CD14-positive monocyte (primary cell): Measurements from ENCODE around the gene GALNTL6. TPM values are rescaled to one million over a fixed set of nuclear protein-coding genes. Genes with fewer than 3 reads are reported as not detected.

ENCODE experiments used
- DNase-seq, 3 donors: peaks; one replicate each; pipeline ENCODE4 v3.0.0-alpha.2; 2011 to 2022
- H2AFZ ChIP-seq: 2 replicates; pipeline ENCODE4 v1.6.0; 2012; ENCODE audit warnings: mild to moderate bottlenecking, low read depth, low read length, inconsistent platforms; ENCODE audit not compliant: insufficient read depth, poor library complexity, severe bottlenecking
- H3K27ac ChIP-seq, 2 donors: 1 replicate in 1 of 2; 2 replicates in 1 of 2; pipeline ENCODE4 v1.5.1; 2012 to 2013; ENCODE audit warnings: low read length in 2 of 2, control low read depth in 1 of 2, inconsistent platforms in 1 of 2, low read depth in 1 of 2, mild to moderate bottlenecking in 1 of 2
- H3K27me3 ChIP-seq, 2 donors: one replicate each; pipeline versions ENCODE4 v1.6.0 to v1.6.1; 2011 to 2013; ENCODE audit warnings: low read length in 2 of 2; ENCODE audit not compliant: control insufficient read depth in 2 of 2, insufficient read depth in 2 of 2
- H3K36me3 ChIP-seq, 2 donors: replicated peaks in 1 of 2; 1 replicate in 1 of 2; 2 replicates in 1 of 2; pipeline versions ENCODE4 v1.5.1 to v1.6.1; 2012 to 2013; ENCODE audit warnings: low read length in 2 of 2, control low read depth in 1 of 2, inconsistent platforms in 1 of 2, mild to moderate bottlenecking in 1 of 2; ENCODE audit not compliant: insufficient read depth in 2 of 2, control insufficient read depth in 1 of 2
- H3K4me1 ChIP-seq, 2 donors: 1 replicate in 1 of 2; 2 replicates in 1 of 2; pipeline versions ENCODE4 v1.5.1 to v1.6.1; 2012 to 2013; ENCODE audit warnings: low read length in 2 of 2, control low read depth in 1 of 2, inconsistent platforms in 1 of 2, mild to moderate bottlenecking in 1 of 2, moderate library complexity in 1 of 2; ENCODE audit not compliant: insufficient read depth in 2 of 2, control insufficient read depth in 1 of 2
- H3K4me2 ChIP-seq: replicated peaks from 2 replicates; pipeline ENCODE3; 2012; ENCODE audit warnings: low read length, moderate library complexity, mild to moderate bottlenecking; ENCODE audit not compliant: poor library complexity, severe bottlenecking; ENCODE audit errors: extremely low read depth
- H3K4me3 ChIP-seq, 3 experiments: fragments of 200-600 bp in 1 of 3; sonication (generic) in 1 of 3; replicated peaks in 1 of 3; 1 replicate in 2 of 3; 2 replicates in 1 of 3; pipeline ENCODE4 v1.5.1; 2011 to 2013; ENCODE audit warnings: low read length in 3 of 3, mild to moderate bottlenecking in 3 of 3, control low read depth in 2 of 3, low read depth in 2 of 3, inconsistent platforms in 1 of 3, moderate library complexity in 1 of 3
- H3K79me2 ChIP-seq: 2 replicates; pipeline ENCODE4 v1.6.0; 2012; ENCODE audit warnings: mild to moderate bottlenecking, control low read depth, inconsistent platforms, low read length, moderate library complexity; ENCODE audit not compliant: insufficient read depth
- H3K9ac ChIP-seq: 2 replicates; pipeline ENCODE4 v1.6.0; 2017; ENCODE audit warnings: low read length, mild to moderate bottlenecking; ENCODE audit not compliant: insufficient read depth, poor library complexity, severe bottlenecking
- H3K9me3 ChIP-seq, 2 donors: replicated peaks in 1 of 2; 1 replicate in 1 of 2; 2 replicates in 1 of 2; pipeline versions ENCODE4 v1.5.1 to v1.6.1; 2012 to 2013; ENCODE audit warnings: low read length in 2 of 2, control low read depth in 1 of 2; ENCODE audit not compliant: control insufficient read depth in 1 of 2, insufficient read depth in 1 of 2
- H4K20me1 ChIP-seq: 2 replicates; pipeline ENCODE4 v1.6.0; 2012; ENCODE audit warnings: mild to moderate bottlenecking, low read length, control low read depth, moderate library complexity; ENCODE audit not compliant: insufficient read depth
- H3K27ac Mint-ChIP-seq, 7 donors: one replicate each; pipeline ENCODE4 v1.8.0; 2020; ENCODE audit warnings: mild to moderate bottlenecking in 7 of 7, mixed read lengths in 7 of 7, moderate library complexity in 6 of 7, inconsistent platforms in 2 of 7
- H3K27me3 Mint-ChIP-seq, 3 donors: one replicate each; pipeline ENCODE4 v1.8.0; 2021 to 2022; ENCODE audit warnings: low read depth in 3 of 3, mild to moderate bottlenecking in 3 of 3, mixed read lengths in 3 of 3, moderate library complexity in 3 of 3, inconsistent platforms in 1 of 3
- H3K36me3 Mint-ChIP-seq, 2 donors: one replicate each; pipeline ENCODE4 v1.8.0; 2020; ENCODE audit warnings: mixed read lengths in 2 of 2, inconsistent platforms in 1 of 2, mild to moderate bottlenecking in 1 of 2
- H3K4me1 Mint-ChIP-seq: one replicate; pipeline ENCODE4 v1.8.0; 2020; ENCODE audit warnings: mild to moderate bottlenecking, mixed read lengths
- H3K4me3 Mint-ChIP-seq, 2 donors: one replicate each; pipeline ENCODE4 v1.8.0; 2020; ENCODE audit warnings: mild to moderate bottlenecking in 2 of 2, mixed read lengths in 2 of 2, moderate library complexity in 1 of 2
- H3K9me3 Mint-ChIP-seq, 7 donors: one replicate each; pipeline ENCODE4 v1.8.0; 2020 to 2022; ENCODE audit warnings: mixed read lengths in 7 of 7, mild to moderate bottlenecking in 6 of 7, moderate library complexity in 6 of 7, inconsistent platforms in 2 of 7
- CTCF ChIP-seq: fragments of 200-600 bp; IDR thresholded peaks from one replicate; pipeline ENCODE4 v1.8.0; 2022; ENCODE audit warnings: antibody characterized with exemption, mild to moderate bottlenecking
- WGBS: methylation state at CpG from one replicate; pipeline ENCODE4 v1.1.5; 2013; ENCODE audit warnings: missing lambda C conversion rate; ENCODE audit not compliant: insufficient coverage; 5-methylcytosine and 5-hydroxymethylcytosine counted together
- intact Hi-C, 2 donors: fragments of 100-400 bp; cut with micrococcal nuclease; formaldehyde crosslinking; loops; one replicate each; pipeline versions ENCODE4 v1.15.0 to v1.15.1; 2023
- polyA plus RNA-seq, 3 donors: library from polyadenylated mRNA; depleted of rRNA in 1 of 3; unstranded in 2 of 3; stranded (reverse) in 1 of 3; fragments of 300-500 nt in 2 of 3; fragments of >200 nt in 1 of 3; fragmentation: Illumina TruSeq in 2 of 3; gene quantifications; 1 replicate in 2 of 3; 2 replicates in 1 of 3; pipeline ENCODE4 v1.2.3, GENCODE V29; 2012 to 2021

The GALNTL6 gene
- polyA plus RNA-seq, 3 donors, result 0.05 TPM; not detected in 2

DNA sequence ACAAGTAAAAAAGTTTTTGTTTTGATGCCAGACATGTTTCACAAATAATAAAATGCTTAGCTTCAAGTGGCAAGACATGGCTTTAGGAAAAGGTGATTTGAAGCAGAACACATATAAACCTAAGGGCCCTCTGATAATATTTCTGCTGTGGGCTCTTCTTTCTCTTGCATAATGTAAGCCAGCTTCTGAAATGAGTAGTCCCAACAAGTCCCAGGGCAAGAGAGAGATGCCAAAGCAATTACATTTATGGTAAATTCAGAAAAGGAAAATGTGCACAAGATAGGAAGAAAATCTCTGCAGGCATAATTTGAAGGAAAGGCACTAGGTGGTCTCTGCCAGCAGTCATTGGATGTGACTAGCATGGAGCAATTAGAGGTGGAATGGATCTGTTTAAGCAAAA is 1184.7 kb downstream of the GALNTL6 start:
- Mint-ChIP-seq H3K4me1 (peaks cover 34% of the 10 kb centered on the region), H3K27me3 (no peaks in the 10 kb centered on the region), H3K27ac (no peak overlapping the region), H3K4me3 (no peak overlapping the region), H3K36me3 (peaks cover 0 to 4% of the 10 kb centered on the region in 2 donors), H3K9me3 (peaks cover 0 to 2% (median 0%) of the 10 kb centered on the region in 7 donors)
- Histone ChIP-seq H3K4me2 (no peak overlapping the region), H4K20me1 (no peaks in the 10 kb centered on the region), H3K36me3 (no peaks in the 10 kb centered on the region), H3K4me3 (no peak overlapping the region), H3K4me1 (peaks cover 17 to 31% of the 10 kb centered on the region in 2 donors), H3K9me3 (no peaks in the 10 kb centered on the region), H3K27ac (no peak overlapping the region), H3K79me2 (no peaks in the 10 kb centered on the region), H2AFZ (no peak overlapping the region), H3K9ac (no peak overlapping the region), H3K27me3 (no peaks in the 10 kb centered on the region)
- DNase-seq, result no peak
- intact Hi-C loops, result no loop called here
- TF ChIP-seq CTCF, result no peak

- Mint-ChIP-seq H3K36me3 (peaks cover 0 to 4% of the 10 kb centered on the region in 2 donors), H3K4me1 (peaks cover 44% of the 10 kb centered on the region), H3K27me3 (no peaks in the 10 kb centered on the region), H3K4me3 (no peak overlapping the region), H3K27ac (peak overlapping the region in 5 of 7 donors; percentile 0 to 20 (median 7)), H3K9me3 (peaks cover 0 to 2% (median 0%) of the 10 kb centered on the region in 7 donors)
- no peak for TF ChIP-seq CTCF
- no peak overlapping the region for H3K27ac ChIP-seq
- peaks cover 26 to 41% of the 10 kb centered on the region in 2 donors for H3K4me1 ChIP-seq
- no peaks in the 10 kb centered on the region for H3K79me2 ChIP-seq
- WGBS, result 96% methylated on average over 4 of the region's 7 CpGs
- intact Hi-C loops, result no loop called here
- no peak overlapping the region for H3K4me3 ChIP-seq
- H4K20me1 ChIP-seq, result no peaks in the 10 kb centered on the region
- H3K9me3 ChIP-seq, result no peaks in the 10 kb centered on the region
- H3K27me3 ChIP-seq, result no peaks in the 10 kb centered on the region
- no peaks in the 10 kb centered on the region for H3K36me3 ChIP-seq
- no peak overlapping the region for H2AFZ ChIP-seq
- H3K4me2 ChIP-seq, result no peak overlapping the region
- H3K9ac ChIP-seq, result no peak overlapping the region
- DNase-seq, result peak in 1 of 3 donors; percentile 12
Observed at GRCh38 chr4:172998527-172999469, 1185.6 kb downstream of the GALNTL6 start.
